Endothelial cell of umbilical vein (primary cell): ENCODE results near the gene MIPEP. TPM values are rescaled to one million over a fixed set of nuclear protein-coding genes. Genes with fewer than 3 reads are reported as not detected.

Experiments used
- BruUV-seq: library from RNA; stranded (reverse); fragments of 400-500 nt; replicated peaks from 2 replicates; lab custom pipeline; 2021; lab: Mats Ljungman, UMichigan
- CTCF ChIA-PET: fragments of 300-600, 350-600 bp; sonication (Branson Sonifier 250); formaldehyde crosslinking; loops from one replicate; lab custom pipeline; 2021; ENCODE audit warnings: antibody characterized with exemption, inconsistent platforms; lab: Charles Lee
- POLR2A ChIA-PET: fragments of 300-600, 350-600 bp; sonication (Branson Sonifier 250); formaldehyde crosslinking; loops from one replicate; lab custom pipeline; 2021; ENCODE audit warnings: antibody characterized with exemption, inconsistent platforms; lab: Charles Lee
- DNase-seq: peaks from one replicate; pipeline ENCODE4 v3.0.0-alpha.2; 2011; ENCODE audit warnings: low read depth, low spot score
- FAIRE-seq: peaks from 2 replicates; lab custom pipeline; 2011; peaks lifted over from hg19 to GRCh38; lab: Jason Lieb, UNC
- H2AFZ ChIP-seq: 2 replicates; pipeline ENCODE4 v1.6.0; 2012; ENCODE audit warnings: low read depth, low read length, control low read depth, inconsistent platforms
- H3K27ac ChIP-seq: 2 replicates; pipeline ENCODE4 v1.5.1; 2011; ENCODE audit warnings: low read depth, mild to moderate bottlenecking, control low read depth, low read length, moderate library complexity; ENCODE audit not compliant: insufficient read depth
- H3K27me3 ChIP-seq, 2 experiments: 2 replicates each; pipeline versions ENCODE4 v1.6.0 to v1.6.1; 2011; ENCODE audit warnings: low read length in 2 of 2, mixed read lengths in 1 of 2; ENCODE audit not compliant: control insufficient read depth in 2 of 2, insufficient read depth in 2 of 2
- H3K36me3 ChIP-seq, 2 experiments: 2 replicates in 1 of 2; 3 replicates in 1 of 2; pipeline ENCODE4 v1.5.1; 2011; ENCODE audit warnings: low read length in 2 of 2, mild to moderate bottlenecking in 1 of 2, moderate library complexity in 1 of 2; ENCODE audit not compliant: control insufficient read depth in 2 of 2, insufficient read depth in 2 of 2; ENCODE audit errors: extremely low read depth in 1 of 2
- H3K4me1 ChIP-seq: 3 replicates; pipeline ENCODE4 v1.5.1; 2011; ENCODE audit warnings: mild to moderate bottlenecking, low read length; ENCODE audit not compliant: control insufficient read depth, insufficient read depth; ENCODE audit errors: extremely low read depth
- H3K4me2 ChIP-seq: 2 replicates; pipeline ENCODE4 v1.6.1; 2011; ENCODE audit warnings: low read length, control low read depth, mixed read lengths; ENCODE audit not compliant: insufficient read depth
- H3K4me3 ChIP-seq, 3 experiments: fragments of 200-600 bp in 1 of 3; sonication (generic), shearing (Covaris generic) in 1 of 3; replicated peaks in 1 of 3; 2 replicates each; pipeline ENCODE4 v1.5.1; 2011 to 2016; ENCODE audit warnings: control low read depth in 3 of 3, low read length in 3 of 3, mild to moderate bottlenecking in 2 of 3, inconsistent platforms in 1 of 3, low read depth in 1 of 3, moderate library complexity in 1 of 3; ENCODE audit not compliant: insufficient read depth in 1 of 3
- H3K79me2 ChIP-seq: 2 replicates; pipeline ENCODE4 v1.6.0; 2012; ENCODE audit warnings: low read length, inconsistent platforms; ENCODE audit not compliant: control insufficient read depth, insufficient read depth
- H3K9ac ChIP-seq: replicated peaks from 2 replicates; pipeline ENCODE3; 2011; ENCODE audit warnings: low read length, control low read depth; ENCODE audit not compliant: insufficient read depth; ENCODE audit errors: extremely low read depth
- H3K9me1 ChIP-seq: replicated peaks from 3 replicates; pipeline ENCODE4 v1.6.0; 2011; ENCODE audit warnings: mild to moderate bottlenecking, low read length; ENCODE audit not compliant: control insufficient read depth, insufficient read depth; ENCODE audit errors: extremely low read depth
- H3K9me3 ChIP-seq: replicated peaks from 2 replicates; pipeline ENCODE4 v1.5.1; 2012; ENCODE audit warnings: low read length, inconsistent platforms; ENCODE audit not compliant: control insufficient read depth, insufficient read depth
- H4K20me1 ChIP-seq: replicated peaks from 2 replicates; pipeline ENCODE3; 2011; ENCODE audit warnings: mild to moderate bottlenecking, low read length; ENCODE audit not compliant: control insufficient read depth, insufficient read depth; ENCODE audit errors: extremely low read depth
- CTCF ChIP-seq, 2 donors: IDR thresholded peaks; 1 replicate in 1 of 2; 2 replicates in 1 of 2; pipeline ENCODE4 v1.5.1; 2011; ENCODE audit warnings: low read length in 2 of 2, mild to moderate bottlenecking in 2 of 2, moderate library complexity in 2 of 2, control low read depth in 1 of 2, inconsistent platforms in 1 of 2, low read depth in 1 of 2; ENCODE audit not compliant: insufficient read depth in 1 of 2; ENCODE audit errors: extremely low read depth in 1 of 2
- EZH2 ChIP-seq: IDR thresholded peaks from 2 replicates; pipeline ENCODE4 v1.6.1; 2012; ENCODE audit warnings: borderline replicate concordance, low read depth, mild to moderate bottlenecking, moderate library complexity, low read length, inconsistent platforms; ENCODE audit not compliant: severe bottlenecking
- FOS ChIP-seq: IDR thresholded peaks from 2 replicates; pipeline ENCODE4 v1.6.1; 2011; ENCODE audit warnings: mild to moderate bottlenecking, low read length, moderate library complexity, borderline replicate concordance; ENCODE audit not compliant: insufficient read depth
- GATA2 ChIP-seq: IDR thresholded peaks from 2 replicates; pipeline ENCODE4 v1.7.0; 2011; ENCODE audit warnings: low read depth, mild to moderate bottlenecking, moderate library complexity, mixed read lengths, low read length; ENCODE audit not compliant: insufficient read length, insufficient read depth
- JUN ChIP-seq: IDR thresholded peaks from 2 replicates; pipeline ENCODE4 v1.6.1; 2011; ENCODE audit warnings: borderline replicate concordance, low read depth; ENCODE audit not compliant: insufficient read length, insufficient read depth
- MAX ChIP-seq: IDR thresholded peaks from 2 replicates; pipeline ENCODE4 v1.6.1; 2011; ENCODE audit not compliant: insufficient read depth, insufficient read length
- MYC ChIP-seq: IDR thresholded peaks from one replicate; pipeline ENCODE4 v1.6.1; 2011; ENCODE audit warnings: mild to moderate bottlenecking, low read depth, low read length
- POLR2A ChIP-seq: IDR thresholded peaks from 2 replicates; pipeline ENCODE4 v1.6.1; 2012; ENCODE audit warnings: low read depth, mild to moderate bottlenecking, control low read depth, low read length
- POLR2AphosphoS5 ChIP-seq: IDR thresholded peaks from 2 replicates; pipeline ENCODE4 v1.6.1; 2012; ENCODE audit warnings: low read depth, mild to moderate bottlenecking, control low read depth, low read length, moderate library complexity; ENCODE audit not compliant: insufficient read depth
- dilution Hi-C: fragments of 300-500 bp; cut with MboI; formaldehyde crosslinking; loops from one replicate; pipeline ENCODE4 v1.15.0; 2019; ENCODE audit warnings: low sequenced_read_pairs; ENCODE audit not compliant: extremely low pct_ligation_motif_present
- intact Hi-C: fragments of 100-400 bp; cut with micrococcal nuclease; formaldehyde crosslinking; loops from one replicate; pipeline ENCODE4 v1.10.0; 2022
- polyA plus RNA-seq, 4 experiments: library from polyadenylated mRNA; depleted of rRNA in 3 of 4; stranded (reverse) in 3 of 4; unstranded in 1 of 4; fragments of >200 nt; gene quantifications; 2 replicates each; pipeline versions ENCODE4 v1.2.1 to v1.2.3, GENCODE V29; 2011 to 2012; ENCODE audit warnings: missing spikeins in 1 of 4
- total RNA-seq: library from RNA; stranded (reverse); gene quantifications from 2 replicates; pipeline ENCODE4 v1.2.3, GENCODE V29; 2021

The MIPEP gene
- total and polyA plus RNA-seq, 2 donors (not counting 3 experiments of a cell fraction or from before 2014, with no cell fraction given) = 12.4 to 19.2 TPM

DNA sequence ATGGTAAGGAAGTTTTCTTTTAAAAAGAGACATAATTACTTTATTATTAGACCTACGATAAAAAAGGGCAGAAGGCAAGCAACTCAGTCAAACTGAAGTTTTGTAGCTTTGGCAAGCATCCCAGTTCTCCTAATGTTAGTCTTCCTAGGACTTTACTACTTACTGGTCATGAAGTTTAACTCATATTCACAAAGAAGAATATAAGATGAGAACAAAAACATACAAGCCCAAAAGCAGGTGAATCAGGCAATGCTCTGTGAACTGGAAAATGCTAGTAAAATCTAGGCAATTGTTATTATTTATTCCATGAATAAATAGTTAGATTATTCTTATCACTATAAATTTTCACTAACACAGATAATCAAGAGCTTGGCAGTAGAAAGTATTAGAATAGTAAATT is 85.0 kb downstream of the MIPEP start:
- H3K9ac ChIP-seq = no peak overlapping the region
- no TSS peak for BruUV-seq
- no peaks in the 10 kb centered on the region for H3K79me2 ChIP-seq
- no peaks in the 10 kb centered on the region for H3K9me3 ChIP-seq
- ChIA-PET POLR2A (no interaction called here), CTCF (interaction anchor here (1.2 kb wide), 1 partner anchor 10 kb away, joined by 3 read pairs; no protein-coding TSS in a partner anchor)
- DNase-seq = no peak
- no peak for FAIRE-seq
- no peaks in the 10 kb centered on the region for H4K20me1 ChIP-seq
- H3K4me2 ChIP-seq = no peak overlapping the region
- dilution Hi-C loops (no loop called here), intact Hi-C loops (no loop called here)
- no peak overlapping the region for H3K4me3 ChIP-seq
- H3K4me1 ChIP-seq = no peaks in the 10 kb centered on the region
- no peak overlapping the region for H3K27ac ChIP-seq
- no peak overlapping the region for H2AFZ ChIP-seq
- H3K27me3 ChIP-seq = no peaks in the 10 kb centered on the region
- TF ChIP-seq EZH2 (no peak), MYC (no peak)
- H3K36me3 ChIP-seq = no peaks in the 10 kb centered on the region
- H3K9me1 ChIP-seq = no peaks in the 10 kb centered on the region

DNA sequence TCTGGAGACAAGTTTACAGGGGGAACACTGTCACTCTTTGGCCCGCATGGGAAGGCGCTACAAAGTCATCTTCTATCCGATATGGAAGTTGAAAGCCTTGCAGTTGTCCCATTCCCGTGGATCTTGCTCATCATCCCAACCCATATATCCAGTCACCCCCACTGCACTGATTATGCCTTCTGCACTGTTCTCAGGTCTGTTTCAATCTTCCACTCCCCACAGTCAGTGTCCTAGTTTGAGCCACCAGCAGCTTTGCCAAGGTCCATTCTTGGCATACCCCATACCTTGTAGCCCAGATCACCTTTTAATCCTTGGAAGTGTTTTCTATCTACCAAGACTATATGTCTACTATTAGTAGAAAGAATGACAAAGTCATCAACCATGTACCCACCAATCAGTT is 88.1 kb downstream of the MIPEP start:
- Histone ChIP-seq H3K27ac (no peak overlapping the region), H4K20me1 (no peaks in the 10 kb centered on the region), H3K9me3 (no peaks in the 10 kb centered on the region), H3K4me3 (no peak overlapping the region), H3K79me2 (no peaks in the 10 kb centered on the region), H3K9ac (no peak overlapping the region), H3K36me3 (no peaks in the 10 kb centered on the region), H3K9me1 (no peaks in the 10 kb centered on the region), H2AFZ (no peak overlapping the region), H3K4me1 (no peaks in the 10 kb centered on the region), H3K27me3 (no peaks in the 10 kb centered on the region), H3K4me2 (no peak overlapping the region)
- TF ChIP-seq JUN (no peak), POLR2A (no peak), GATA2 (no peak), MAX (no peak), MYC (no peak), EZH2 (no peak), CTCF (IDR thresholded peaks at IDR 0.05; ENCODE audit: extremely low read depth in 1 of 2, insufficient read depth in 1 of 2, low read depth in 1 of 2, low read length in 2 of 2) (no peak), POLR2AphosphoS5 (no peak), FOS (no peak)
- POLR2A ChIA-PET = no interaction called here
- CTCF ChIA-PET = no interaction called here
- no peak for DNase-seq
- BruUV-seq = no TSS peak
- dilution Hi-C loops = no loop called here
- no peak for FAIRE-seq
- intact Hi-C loops = no loop called here
